HG03045 (cell line): ENCODE measurements around the gene CNPY2.

Experiments used
- ATAC-seq: cut with Tn5 transposase; IDR thresholded peaks from one replicate; pipeline ENCODE4 v1.9.1; 2021; ENCODE audit warnings: mild to moderate bottlenecking, moderate library complexity; ENCODE audit not compliant: unreplicated experiment

Gene CNPY2

GRCh38 chr12:56260921-56261320, 54.9 kb downstream of the CNPY2 start:
- no peak for ATAC-seq

GRCh38 chr12:56260380-56260779, 55.4 kb downstream of the CNPY2 start:
- ATAC-seq = no peak
